Endothelial cell of umbilical vein (primary cell): ENCODE measurements around the gene C19orf67.

Experiments used
- CTCF ChIP-seq, 2 donors: IDR thresholded peaks; 1 replicate in 1 of 2; 2 replicates in 1 of 2; pipeline ENCODE4 v1.5.1; 2011; ENCODE audit warnings: low read length in 2 of 2, mild to moderate bottlenecking in 2 of 2, moderate library complexity in 2 of 2, control low read depth in 1 of 2, inconsistent platforms in 1 of 2, low read depth in 1 of 2; ENCODE audit not compliant: insufficient read depth in 1 of 2; ENCODE audit errors: extremely low read depth in 1 of 2
- EZH2 ChIP-seq: IDR thresholded peaks from 2 replicates; pipeline ENCODE4 v1.6.1; 2012; ENCODE audit warnings: borderline replicate concordance, low read depth, mild to moderate bottlenecking, moderate library complexity, low read length, inconsistent platforms; ENCODE audit not compliant: severe bottlenecking
- JUN ChIP-seq: IDR thresholded peaks from 2 replicates; pipeline ENCODE4 v1.6.1; 2011; ENCODE audit warnings: borderline replicate concordance, low read depth; ENCODE audit not compliant: insufficient read length, insufficient read depth
- POLR2A ChIP-seq: IDR thresholded peaks from 2 replicates; pipeline ENCODE4 v1.6.1; 2012; ENCODE audit warnings: low read depth, mild to moderate bottlenecking, control low read depth, low read length

GRCh38 chr19:14056069-14056666, 29.4 kb downstream of the C19orf67 start:
- TF ChIP-seq CTCF (IDR thresholded peaks at IDR 0.05; ENCODE audit: extremely low read depth in 1 of 2, insufficient read depth in 1 of 2, low read depth in 1 of 2, low read length in 2 of 2) (no peak), EZH2 (no peak), JUN (no peak), POLR2A (no peak)
